ENCODE data around the gene PACRG.

DNA sequence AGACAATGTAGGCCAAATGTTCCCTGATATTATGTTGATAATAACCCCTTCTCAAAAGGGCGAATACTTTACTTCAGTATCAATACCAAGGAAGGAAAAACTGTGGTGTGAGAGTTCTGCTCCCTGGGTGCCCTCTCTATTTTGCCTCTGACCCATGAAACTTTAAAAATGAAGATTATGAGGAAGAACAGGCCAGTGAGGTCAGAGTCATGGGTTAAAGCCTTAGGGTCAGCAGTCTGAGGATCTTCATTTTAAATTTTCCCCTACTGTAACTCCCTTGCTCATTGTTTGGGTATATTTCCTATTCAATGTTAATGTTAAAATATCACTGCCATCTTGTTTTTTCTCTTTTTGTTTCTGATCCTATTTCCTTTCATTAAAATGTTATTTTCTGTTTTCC is 48.1 kb upstream of the PACRG start:
- TF ChIP-seq, protein P1, sequence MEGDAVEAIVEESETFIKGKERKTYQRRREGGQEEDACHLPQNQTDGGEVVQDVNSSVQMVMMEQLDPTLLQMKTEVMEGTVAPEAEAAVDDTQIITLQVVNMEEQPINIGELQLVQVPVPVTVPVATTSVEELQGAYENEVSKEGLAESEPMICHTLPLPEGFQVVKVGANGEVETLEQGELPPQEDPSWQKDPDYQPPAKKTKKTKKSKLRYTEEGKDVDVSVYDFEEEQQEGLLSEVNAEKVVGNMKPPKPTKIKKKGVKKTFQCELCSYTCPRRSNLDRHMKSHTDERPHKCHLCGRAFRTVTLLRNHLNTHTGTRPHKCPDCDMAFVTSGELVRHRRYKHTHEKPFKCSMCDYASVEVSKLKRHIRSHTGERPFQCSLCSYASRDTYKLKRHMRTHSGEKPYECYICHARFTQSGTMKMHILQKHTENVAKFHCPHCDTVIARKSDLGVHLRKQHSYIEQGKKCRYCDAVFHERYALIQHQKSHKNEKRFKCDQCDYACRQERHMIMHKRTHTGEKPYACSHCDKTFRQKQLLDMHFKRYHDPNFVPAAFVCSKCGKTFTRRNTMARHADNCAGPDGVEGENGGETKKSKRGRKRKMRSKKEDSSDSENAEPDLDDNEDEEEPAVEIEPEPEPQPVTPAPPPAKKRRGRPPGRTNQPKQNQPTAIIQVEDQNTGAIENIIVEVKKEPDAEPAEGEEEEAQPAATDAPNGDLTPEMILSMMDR (IDR thresholded peaks at IDR 0.05 in 4 of 5, conservative IDR thresholded peaks at IDR 0.05 in 1 of 5): no peak
- TF ChIP-seq POLR2A (IDR thresholded peaks at IDR 0.05): no peak

Data from gastrocnemius medialis (tissue), 4 donors.